HL-60/S4 treated with phorbol 12-myristate 13-acetate at 8.2 ng/mL for 4 days and 3 days (cell line): ENCODE measurements around the gene PROSER1.
"Not testable (repeated sequence)": the region's sequence is repeated elsewhere in the genome, so short reads cannot be mapped to it uniquely, and the experiment has no call there.

Experiments
- in situ Hi-C: fragments of 300-500 bp; cut with MboI; formaldehyde crosslinking; loops from 2 replicates; pipeline ENCODE4 v1.15.0; 2022; ENCODE audit warnings: low sequenced_read_pairs

Gene PROSER1

GRCh38 chr13:39037880-39038568 is at the start of gene PROSER1, which contains the start of gene NHLRC3:
TSS of gene PROSER1 (minus strand) at chr13:39038089. CDS start at chr13:39037242, 847 bp downstream.
TSS of gene NHLRC3 (plus strand) at chr13:39038456. CDS start at chr13:39038640, 184 bp downstream.
- in situ Hi-C loops: no loop called here

GRCh38 chr13:39086251-39086945 is 48.5 kb upstream of the PROSER1 start:
- in situ Hi-C loops: not testable (repeated sequence)

GRCh38 chr13:39073983-39074382 is 36.1 kb upstream of the PROSER1 start:
- in situ Hi-C loops: no loop called here

- in situ Hi-C loops: no loop called here
These were observed 35.0 kb upstream of the PROSER1 start for GRCh38 chr13:39072842-39073241.

- in situ Hi-C loops: no loop called here
These were observed 24.1 kb upstream of the PROSER1 start for GRCh38 chr13:39062004-39062403.

GRCh38 chr13:39058040-39058439 is 20.2 kb upstream of the PROSER1 start:
- in situ Hi-C loops: no loop called here

- in situ Hi-C loops: no loop called here
These were observed 18.1 kb upstream of the PROSER1 start for GRCh38 chr13:39056018-39056417.

GRCh38 chr13:39054112-39054511 is 16.2 kb upstream of the PROSER1 start:
- in situ Hi-C loops: no loop called here

GRCh38 chr13:39052944-39053343 is 15.1 kb upstream of the PROSER1 start:
- in situ Hi-C loops: no loop called here

GRCh38 chr13:39051157-39051556 is 13.3 kb upstream of the PROSER1 start:
- in situ Hi-C loops: no loop called here

GRCh38 chr13:39049274-39049673 is 11.4 kb upstream of the PROSER1 start:
- in situ Hi-C loops: no loop called here

- in situ Hi-C loops: no loop called here
These were observed 10.9 kb upstream of the PROSER1 start for GRCh38 chr13:39048806-39049205.

GRCh38 chr13:39047560-39047959 is 9.7 kb upstream of the PROSER1 start:
- in situ Hi-C loops: no loop called here

- in situ Hi-C loops: no loop called here
These were observed 6.6 kb upstream of the PROSER1 start for GRCh38 chr13:39044536-39044935.

- in situ Hi-C loops: no loop called here
These were observed 2.3 kb upstream of the PROSER1 start for GRCh38 chr13:39040206-39040605.

GRCh38 chr13:39039041-39039440 is 1.2 kb upstream of the PROSER1 start:
- in situ Hi-C loops: no loop called here

GRCh38 chr13:39038569-39039030 is 711 bp upstream of the PROSER1 start:
- in situ Hi-C loops: no loop called here

GRCh38 chr13:39037410-39037879 is 444 bp downstream of the PROSER1 start:
- in situ Hi-C loops: no loop called here

GRCh38 chr13:39036212-39036611 is 1.7 kb downstream of the PROSER1 start:
- in situ Hi-C loops: no loop called here

- in situ Hi-C loops: no loop called here
These were observed 2.1 kb downstream of the PROSER1 start for GRCh38 chr13:39035799-39036198.

GRCh38 chr13:39035204-39035603 is 2.7 kb downstream of the PROSER1 start:
- in situ Hi-C loops: no loop called here

- in situ Hi-C loops: no loop called here
These were observed 3.8 kb downstream of the PROSER1 start for GRCh38 chr13:39034085-39034484.
